Osteoblast (primary cell): ENCODE results near the gene C3orf20. TPM values are rescaled to one million over a fixed set of nuclear protein-coding genes. Genes with fewer than 3 reads are reported as not detected.

Source experiments
- DNase-seq: peaks from one replicate; pipeline ENCODE4 v3.0.0; 2011; ENCODE audit warnings: low spot score, mixed read lengths; ENCODE audit not compliant: insufficient read length; ENCODE audit errors: missing footprints
- H2AFZ ChIP-seq: 2 replicates; pipeline ENCODE4 v1.6.0; 2011; ENCODE audit warnings: mild to moderate bottlenecking, low read length
- H3K27ac ChIP-seq: 2 replicates; pipeline ENCODE4 v1.5.1; 2011; ENCODE audit warnings: mild to moderate bottlenecking, low read depth, low read length, moderate library complexity
- H3K27me3 ChIP-seq: 2 replicates; pipeline ENCODE4 v1.6.0; 2012; ENCODE audit warnings: mild to moderate bottlenecking, control low read depth, inconsistent platforms, low read length, moderate library complexity; ENCODE audit not compliant: insufficient read depth
- H3K36me3 ChIP-seq: 2 replicates; pipeline ENCODE4 v1.5.1; 2011; ENCODE audit warnings: mild to moderate bottlenecking, low read length, control low read depth, moderate library complexity; ENCODE audit not compliant: insufficient read depth
- H3K4me1 ChIP-seq: 2 replicates; pipeline ENCODE4 v1.5.1; 2011; ENCODE audit warnings: mild to moderate bottlenecking, low read length, control low read depth, moderate library complexity; ENCODE audit not compliant: insufficient read depth
- H3K4me2 ChIP-seq: 2 replicates; pipeline ENCODE4 v1.6.0; 2011; ENCODE audit warnings: mild to moderate bottlenecking, low read length; ENCODE audit not compliant: insufficient read depth
- H3K4me3 ChIP-seq: fragments of 200-600 bp; sonication (generic); 3 replicates; pipeline ENCODE4 v1.5.1; 2012; ENCODE audit warnings: mild to moderate bottlenecking, low read length, inconsistent platforms; ENCODE audit not compliant: insufficient read depth
- H3K79me2 ChIP-seq: 2 replicates; pipeline ENCODE4 v1.6.0; 2012; ENCODE audit warnings: mild to moderate bottlenecking, low read length, control low read depth, inconsistent platforms; ENCODE audit not compliant: insufficient read depth
- H3K9me3 ChIP-seq: 2 replicates; pipeline ENCODE4 v1.5.1; 2011; ENCODE audit warnings: low read depth, low read length, control low read depth
- H4K20me1 ChIP-seq: 2 replicates; pipeline ENCODE4 v1.6.0; 2012; ENCODE audit warnings: mild to moderate bottlenecking, low read length, control low read depth; ENCODE audit not compliant: insufficient read depth
- total RNA-seq: library from RNA; depleted of rRNA; stranded (reverse); fragments of >200 nt; gene quantifications from 2 replicates; pipeline ENCODE4 v1.2.3, GENCODE V29; 2012
- TF ChIP-seq, protein P1 (sequence below): IDR thresholded peaks from 2 replicates; pipeline ENCODE4 v1.5.1; 2011; ENCODE audit warnings: mild to moderate bottlenecking, low read depth, low read length, moderate library complexity; ENCODE audit errors: extremely low read depth

The C3orf20 gene
- total RNA-seq, 1 donor, result under 0.01 TPM

DNA sequence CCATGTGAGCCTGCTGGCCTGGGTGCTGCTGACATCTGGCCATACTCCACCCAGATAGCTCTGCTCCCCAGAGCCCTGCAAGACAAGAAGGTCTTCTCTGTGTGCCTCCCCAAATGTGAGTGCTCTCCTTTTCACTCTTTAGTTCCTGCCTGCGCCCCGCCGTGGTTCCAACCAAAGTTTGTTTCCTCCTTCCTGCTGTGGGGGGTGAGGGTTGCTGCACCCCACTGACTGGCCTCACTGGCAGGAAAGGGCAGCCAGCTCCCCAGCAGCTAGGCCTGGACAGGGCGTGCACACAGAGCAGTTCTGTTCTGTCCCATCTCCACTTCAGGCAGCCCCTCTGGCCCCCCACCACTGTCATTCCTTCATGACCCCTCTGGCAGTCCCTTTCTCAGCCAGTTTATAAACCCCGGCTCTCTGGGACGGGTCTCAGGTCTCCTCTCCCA, 28.8 kb upstream of the C3orf20 start:
- no peaks in the 10 kb centered on the region for H3K4me1 ChIP-seq
- H3K27me3 ChIP-seq, result peaks cover 20% of the 10 kb centered on the region
- no peaks in the 10 kb centered on the region for H3K9me3 ChIP-seq
- TF ChIP-seq, protein P1, sequence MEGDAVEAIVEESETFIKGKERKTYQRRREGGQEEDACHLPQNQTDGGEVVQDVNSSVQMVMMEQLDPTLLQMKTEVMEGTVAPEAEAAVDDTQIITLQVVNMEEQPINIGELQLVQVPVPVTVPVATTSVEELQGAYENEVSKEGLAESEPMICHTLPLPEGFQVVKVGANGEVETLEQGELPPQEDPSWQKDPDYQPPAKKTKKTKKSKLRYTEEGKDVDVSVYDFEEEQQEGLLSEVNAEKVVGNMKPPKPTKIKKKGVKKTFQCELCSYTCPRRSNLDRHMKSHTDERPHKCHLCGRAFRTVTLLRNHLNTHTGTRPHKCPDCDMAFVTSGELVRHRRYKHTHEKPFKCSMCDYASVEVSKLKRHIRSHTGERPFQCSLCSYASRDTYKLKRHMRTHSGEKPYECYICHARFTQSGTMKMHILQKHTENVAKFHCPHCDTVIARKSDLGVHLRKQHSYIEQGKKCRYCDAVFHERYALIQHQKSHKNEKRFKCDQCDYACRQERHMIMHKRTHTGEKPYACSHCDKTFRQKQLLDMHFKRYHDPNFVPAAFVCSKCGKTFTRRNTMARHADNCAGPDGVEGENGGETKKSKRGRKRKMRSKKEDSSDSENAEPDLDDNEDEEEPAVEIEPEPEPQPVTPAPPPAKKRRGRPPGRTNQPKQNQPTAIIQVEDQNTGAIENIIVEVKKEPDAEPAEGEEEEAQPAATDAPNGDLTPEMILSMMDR, result no peak
- H3K27ac ChIP-seq, result no peak overlapping the region
- H3K79me2 ChIP-seq, result no peaks in the 10 kb centered on the region
- no peak overlapping the region for H3K4me2 ChIP-seq
- H3K36me3 ChIP-seq, result no peaks in the 10 kb centered on the region
- DNase-seq, result no peak
- H3K4me3 ChIP-seq, result no peak overlapping the region
- no peaks in the 10 kb centered on the region for H4K20me1 ChIP-seq
- no peak overlapping the region for H2AFZ ChIP-seq

GRCh38 chr3:14646589-14647413, 28.1 kb upstream of the C3orf20 start:
- Histone ChIP-seq H3K27ac (no peak overlapping the region), H3K4me2 (no peak overlapping the region), H3K4me3 (no peak overlapping the region), H4K20me1 (no peaks in the 10 kb centered on the region), H3K79me2 (peaks cover 4% of the 10 kb centered on the region), H2AFZ (no peak overlapping the region), H3K9me3 (no peaks in the 10 kb centered on the region), H3K27me3 (peaks cover 20% of the 10 kb centered on the region), H3K36me3 (no peaks in the 10 kb centered on the region), H3K4me1 (no peaks in the 10 kb centered on the region)
- TF ChIP-seq, protein P1, result no peak
- no peak for DNase-seq

DNA sequence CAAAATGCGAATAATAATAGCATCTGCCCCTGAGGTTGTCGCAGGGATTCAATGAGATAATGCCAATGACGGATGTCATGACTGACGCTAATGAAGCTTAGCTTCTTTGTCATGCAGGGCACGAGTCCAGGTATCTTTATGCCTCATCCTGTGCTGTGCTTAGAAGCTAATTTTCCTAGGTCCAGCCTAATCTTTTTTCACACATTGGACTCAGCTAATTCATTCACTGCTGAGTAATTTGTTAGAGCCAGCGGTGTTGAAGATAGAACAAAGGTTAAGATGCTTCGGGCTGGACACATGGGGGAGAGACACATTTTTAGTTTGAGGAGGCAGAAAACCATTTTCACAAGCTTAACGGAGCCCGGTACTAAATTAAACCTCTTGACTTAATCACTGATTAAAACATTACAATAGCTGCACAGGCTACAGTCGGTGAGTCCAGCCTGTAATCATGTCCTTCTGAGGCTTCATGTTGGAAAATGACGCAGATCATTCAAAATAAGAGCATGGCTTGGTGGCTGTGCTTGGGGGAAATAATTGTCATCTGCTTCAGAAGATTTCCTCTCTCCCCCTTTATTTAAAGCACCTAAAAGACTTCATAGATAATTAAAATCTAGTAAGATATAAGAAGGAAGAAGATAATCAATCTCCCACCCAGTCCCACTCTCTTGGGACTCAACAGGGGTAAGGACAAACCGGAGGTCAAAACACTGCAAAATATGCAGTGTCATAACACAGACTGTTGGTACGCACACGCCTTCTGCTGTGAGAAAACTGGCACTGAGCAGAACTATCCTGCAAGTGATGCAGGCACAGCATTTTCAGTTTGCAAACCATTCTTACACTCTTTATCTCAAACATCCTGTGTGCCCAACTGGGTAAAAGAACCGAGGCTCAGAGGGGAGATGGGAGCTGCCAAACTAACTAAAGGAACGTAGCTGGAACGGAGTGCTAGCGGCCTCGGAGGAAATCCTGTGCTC, 26.7 kb upstream of the C3orf20 start:
- H3K4me2 ChIP-seq, result no peak overlapping the region
- H3K9me3 ChIP-seq, result no peaks in the 10 kb centered on the region
- no peaks in the 10 kb centered on the region for H4K20me1 ChIP-seq
- H3K27ac ChIP-seq, result no peak overlapping the region
- H3K36me3 ChIP-seq, result no peaks in the 10 kb centered on the region
- peaks cover 15% of the 10 kb centered on the region for H3K79me2 ChIP-seq
- no peak overlapping the region for H2AFZ ChIP-seq
- peaks cover 14% of the 10 kb centered on the region for H3K27me3 ChIP-seq
- no peak for DNase-seq
- no peak overlapping the region for H3K4me3 ChIP-seq
- TF ChIP-seq, protein P1, result no peak
- peaks cover 5% of the 10 kb centered on the region for H3K4me1 ChIP-seq
